Activated T-cell treated with anti-CD3 and anti-CD28 coated beads for 1 hour (primary cell): ENCODE data around the gene GPC3.

Experiments used
- DNase-seq: peaks from one replicate; pipeline ENCODE4 v3.0.0-alpha.2; 2020; ENCODE audit warnings: low read depth

GPC3 gene

DNA sequence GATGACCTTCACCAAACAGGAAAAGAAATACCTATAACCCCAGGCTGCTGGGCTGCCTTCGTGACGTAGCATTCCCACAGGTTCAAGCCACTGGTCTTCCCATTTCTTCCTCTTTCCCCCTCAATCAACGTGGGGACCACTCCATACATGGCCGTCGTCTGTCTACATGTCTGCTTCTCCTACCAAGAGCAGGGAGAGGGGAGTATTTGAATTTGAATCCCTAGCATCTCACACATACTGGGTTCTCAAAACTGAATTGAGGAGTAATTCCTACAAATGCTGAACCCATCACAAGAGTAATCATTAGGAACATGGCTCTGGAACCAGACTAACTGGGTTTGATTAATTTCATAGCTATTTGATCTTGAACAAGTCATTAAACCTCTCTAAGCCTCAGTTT lies 17.3 kb downstream of the GPC3 start:
- no peak for DNase-seq

DNA sequence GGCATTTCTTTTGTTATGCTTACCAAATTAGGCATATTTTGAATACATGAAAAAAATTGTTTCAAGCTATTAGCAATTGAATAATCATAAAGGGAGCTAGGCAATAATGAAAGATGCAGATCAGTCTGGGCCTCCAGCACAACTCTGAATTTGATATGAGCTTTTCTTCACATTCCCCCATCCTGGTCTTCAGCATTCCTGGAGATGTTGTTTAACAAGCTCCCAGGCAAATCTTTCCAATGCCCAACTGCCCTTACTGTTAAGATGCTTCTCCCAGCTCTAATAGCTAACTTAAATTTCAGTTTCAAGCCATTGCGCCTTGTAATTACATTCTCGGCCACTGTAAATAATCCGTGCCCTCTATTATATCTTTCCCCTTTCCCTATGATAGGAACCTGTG lies 19.2 kb downstream of the GPC3 start:
- no peak for DNase-seq

DNA sequence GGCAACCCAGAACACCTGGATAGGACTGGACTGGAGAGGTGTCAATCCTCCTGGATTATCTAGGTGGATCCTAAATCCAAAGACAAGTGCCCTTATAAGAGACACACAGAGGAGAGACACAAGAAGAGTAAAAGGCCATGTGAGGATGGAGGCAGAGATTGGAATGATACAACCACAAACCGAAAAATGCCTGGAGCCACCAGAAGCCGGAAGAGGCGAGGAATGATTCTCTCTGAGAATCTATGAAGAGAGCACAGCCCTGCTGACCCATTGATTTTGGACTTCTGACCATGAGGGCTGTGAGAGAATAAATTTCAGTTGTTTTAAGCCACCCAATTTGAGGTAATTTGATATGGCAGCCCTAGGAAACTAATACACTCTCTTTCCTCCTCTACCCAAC lies 20.1 kb downstream of the GPC3 start:
- no peak for DNase-seq

DNA sequence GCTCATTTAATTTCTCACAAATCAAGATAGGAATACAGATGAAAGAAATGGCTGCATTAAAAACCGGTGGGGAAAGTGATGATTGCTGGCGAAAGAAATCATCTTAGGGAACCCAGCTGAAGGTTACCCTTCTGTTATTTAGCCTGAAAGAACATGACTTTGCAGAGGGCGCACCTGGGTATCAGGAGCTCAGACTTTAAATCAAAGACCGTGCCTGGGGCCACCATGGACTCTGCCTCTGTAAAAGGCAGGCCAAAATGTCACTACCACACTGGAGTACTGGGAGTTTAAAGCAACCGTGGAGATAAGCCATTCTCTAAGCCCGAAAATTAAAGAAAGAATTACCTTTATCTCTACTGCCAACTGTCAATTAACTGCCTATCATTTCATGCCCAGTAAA lies 24.3 kb downstream of the GPC3 start:
- no peak for DNase-seq

DNA sequence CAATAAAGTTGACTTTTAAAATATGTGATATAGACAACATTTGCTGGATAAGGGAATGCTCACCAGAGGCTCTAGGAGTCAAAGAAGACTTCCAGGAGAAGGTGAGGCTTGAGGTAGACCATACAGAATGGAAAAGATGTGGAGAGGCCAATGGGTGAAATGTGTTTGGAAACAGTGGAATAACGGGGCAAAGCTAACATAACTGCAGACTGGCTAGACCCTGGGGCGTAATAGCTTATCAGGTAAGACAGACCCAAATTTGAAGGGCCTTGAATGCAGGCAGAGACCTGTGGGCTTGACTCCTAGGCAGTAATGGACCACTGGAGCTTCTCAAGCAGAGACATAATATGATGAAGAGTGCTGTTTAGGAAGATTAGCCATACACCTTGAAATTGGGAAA lies 25.4 kb downstream of the GPC3 start:
- DNase-seq = no peak

DNA sequence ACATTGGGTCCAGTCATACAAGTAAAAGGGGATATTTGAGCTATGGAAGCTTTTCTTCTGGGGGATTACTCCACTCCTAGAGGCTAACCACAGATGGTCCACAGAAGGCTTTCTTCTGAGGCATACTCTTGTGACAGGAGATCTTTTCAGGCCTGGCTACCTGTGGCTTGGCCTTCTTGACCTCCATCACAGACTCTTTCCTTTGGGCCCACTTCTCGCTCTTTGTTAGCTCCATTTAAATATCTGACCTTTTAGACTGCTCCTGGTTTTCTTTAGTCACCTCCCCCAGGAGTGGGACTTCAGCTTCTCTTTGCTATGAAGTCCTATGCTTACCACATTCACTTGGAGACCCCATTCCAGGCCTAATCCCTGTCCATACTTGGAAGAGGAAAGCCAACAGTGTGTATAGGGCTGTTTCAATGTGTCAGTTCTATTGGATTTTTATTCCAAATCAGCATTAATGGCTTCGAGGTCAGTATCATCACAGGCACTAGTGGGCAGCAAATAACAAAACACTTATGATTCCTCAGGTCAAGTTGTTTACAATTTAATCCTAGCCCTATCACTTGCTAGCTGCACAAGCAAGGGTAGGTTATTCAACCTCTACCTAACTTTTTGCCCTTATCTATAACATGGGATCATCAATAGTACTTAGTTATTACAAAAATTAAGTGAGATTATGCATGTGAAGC lies 26.3 kb downstream of the GPC3 start:
- no peak for DNase-seq

DNA sequence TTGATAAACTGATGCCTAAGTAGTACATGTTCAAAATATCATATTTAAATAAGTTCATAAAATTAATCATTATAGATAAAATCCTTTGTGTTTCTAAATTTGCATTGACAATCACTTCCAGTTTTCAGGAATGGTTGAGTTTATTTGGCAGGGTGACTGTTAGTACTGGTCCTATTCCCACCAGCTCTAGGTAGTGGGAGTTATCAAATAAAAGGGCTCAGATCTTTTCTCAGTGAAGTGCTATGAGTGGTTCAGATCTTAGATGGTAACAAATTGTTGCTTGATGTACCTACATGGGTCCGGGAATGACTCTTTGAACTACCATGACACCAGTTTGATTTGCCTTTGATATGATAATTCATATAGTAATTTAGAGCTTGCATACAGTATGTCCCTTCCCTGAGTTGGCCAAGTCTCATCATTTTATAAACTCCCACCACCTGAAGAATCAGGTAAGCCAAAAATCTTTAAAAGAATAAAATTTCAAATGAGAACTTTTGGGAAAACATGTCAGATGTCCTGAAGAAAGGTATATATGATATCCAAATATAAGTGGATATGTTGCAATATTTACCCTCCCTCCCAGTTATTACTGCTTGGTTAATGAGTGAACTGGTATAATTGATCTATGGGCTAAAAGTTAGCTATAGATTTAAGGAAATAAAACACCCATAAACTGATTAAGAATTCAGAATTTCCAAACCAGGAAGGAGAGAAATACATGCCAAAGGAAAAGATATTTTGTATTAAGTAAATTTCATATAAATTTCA lies 28.6 kb downstream of the GPC3 start:
- no peak for DNase-seq

DNA sequence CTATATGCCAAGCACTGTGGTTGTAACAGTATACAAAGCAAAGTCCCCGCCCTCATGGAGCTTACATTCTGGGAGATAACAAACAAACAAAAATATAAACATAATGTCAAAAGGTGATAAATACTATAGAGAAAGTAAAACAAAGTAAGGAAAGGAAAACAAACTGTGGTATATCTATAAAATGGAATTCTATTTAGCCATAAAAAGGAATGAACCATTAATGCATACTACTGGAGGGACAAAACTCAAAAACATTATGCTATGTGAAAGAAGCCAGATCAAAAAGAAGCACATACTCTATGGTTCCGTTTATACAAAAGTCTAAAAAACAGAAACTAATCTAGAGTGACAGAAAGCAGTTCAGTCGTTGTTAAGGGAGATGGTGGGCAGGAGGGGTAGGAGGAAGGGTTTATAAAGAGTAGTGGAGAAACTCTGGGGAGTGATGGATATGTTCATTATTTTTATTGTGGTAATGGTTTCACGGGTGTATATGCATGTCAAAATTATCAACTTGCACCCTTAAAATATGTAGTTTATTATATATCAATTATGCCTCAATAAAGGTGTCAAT lies 31.5 kb downstream of the GPC3 start:
- DNase-seq = no peak

DNA sequence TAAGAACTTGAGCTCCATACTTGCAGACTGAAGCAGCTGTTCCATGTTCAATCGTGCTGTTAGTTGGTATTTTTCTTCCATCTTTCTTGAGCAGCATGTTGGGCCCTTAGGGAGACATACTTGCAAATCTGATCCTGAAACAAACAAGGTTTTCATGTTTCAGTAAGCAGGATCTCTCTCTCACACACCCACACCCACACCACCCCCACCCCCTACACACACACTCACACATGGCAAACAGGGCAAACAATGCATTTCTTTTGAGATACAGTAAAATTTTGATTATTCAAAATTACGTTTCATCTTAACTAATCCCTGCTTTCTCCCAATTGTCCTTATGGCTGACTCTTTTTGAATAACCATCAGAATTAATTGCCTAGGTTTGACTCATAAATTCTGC lies 32.3 kb downstream of the GPC3 start:
- no peak for DNase-seq

DNA sequence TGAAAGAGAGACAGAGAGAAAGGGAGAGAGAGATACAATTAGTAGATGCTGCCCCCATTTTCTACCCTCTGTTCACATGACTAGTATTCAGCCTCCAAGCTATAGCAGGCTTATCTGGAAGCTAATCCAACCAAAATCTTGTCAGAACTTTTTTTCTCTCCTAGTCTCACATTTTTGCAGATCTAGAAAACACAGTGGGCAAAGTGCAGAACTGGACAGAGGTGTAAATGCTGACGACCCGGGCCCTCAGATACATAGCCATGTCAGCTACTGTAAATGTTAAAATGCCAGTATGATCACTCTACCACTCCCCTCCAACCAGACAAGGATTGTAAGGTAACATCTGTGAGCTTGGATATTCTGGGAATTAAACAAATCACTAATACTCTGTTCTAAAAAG lies 34.3 kb downstream of the GPC3 start:
- DNase-seq = no peak

DNA sequence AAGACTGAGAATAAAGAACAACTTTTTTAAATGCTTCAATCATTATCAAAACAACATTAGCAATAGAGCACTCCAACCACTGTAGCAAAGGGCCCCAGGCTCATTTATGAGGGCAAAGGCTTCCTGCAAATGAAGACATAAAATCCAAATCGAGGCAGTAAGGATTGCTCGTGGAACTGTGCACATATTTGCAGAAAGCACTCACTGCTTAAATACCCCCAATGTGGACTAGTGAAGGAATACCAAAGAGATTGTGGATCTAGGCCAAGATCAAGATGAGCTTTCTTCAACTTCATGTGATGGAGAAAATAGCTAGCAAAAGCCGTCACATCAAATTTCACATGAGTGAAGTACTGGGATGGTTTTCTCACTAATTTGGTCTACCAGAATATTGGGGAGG lies 35.2 kb downstream of the GPC3 start:
- no peak for DNase-seq

DNA sequence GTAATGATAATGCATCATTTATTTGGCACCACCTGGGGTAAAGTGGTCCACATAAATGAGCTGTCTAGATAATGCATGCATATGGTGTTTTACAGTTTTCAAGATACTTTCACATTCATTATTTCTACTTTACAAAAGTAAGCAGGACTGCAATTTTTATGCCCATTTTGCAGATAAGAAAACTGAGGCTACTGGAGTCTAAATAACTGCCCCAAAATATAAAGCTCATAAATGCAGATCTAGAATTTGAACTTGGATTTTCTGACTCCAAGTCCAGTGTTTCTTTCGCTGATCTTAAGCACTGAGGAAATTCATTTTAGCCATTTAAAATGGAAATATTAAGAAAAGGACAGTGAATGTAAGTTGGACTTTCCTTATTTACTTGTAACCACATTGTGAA lies 36.5 kb downstream of the GPC3 start:
- DNase-seq = no peak

DNA sequence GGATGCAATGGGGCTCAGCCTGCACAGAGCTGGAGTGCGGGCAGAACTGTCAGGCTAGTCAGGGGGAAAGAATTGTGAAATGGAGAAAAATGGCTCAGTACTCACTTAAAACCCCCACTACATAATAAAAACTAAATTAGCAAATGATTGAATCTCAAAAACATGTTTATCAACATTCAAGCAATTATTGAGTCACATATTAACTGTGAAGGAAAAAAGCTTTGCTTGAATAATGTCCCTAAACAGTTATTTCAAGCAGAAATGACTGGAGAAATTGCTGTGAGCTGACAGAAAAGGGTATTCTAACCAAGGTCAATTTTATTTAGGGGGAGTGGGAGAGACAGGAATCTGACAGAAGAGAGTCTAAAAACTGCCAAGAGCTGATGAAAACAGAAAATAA lies 37.4 kb downstream of the GPC3 start:
- DNase-seq = no peak

DNA sequence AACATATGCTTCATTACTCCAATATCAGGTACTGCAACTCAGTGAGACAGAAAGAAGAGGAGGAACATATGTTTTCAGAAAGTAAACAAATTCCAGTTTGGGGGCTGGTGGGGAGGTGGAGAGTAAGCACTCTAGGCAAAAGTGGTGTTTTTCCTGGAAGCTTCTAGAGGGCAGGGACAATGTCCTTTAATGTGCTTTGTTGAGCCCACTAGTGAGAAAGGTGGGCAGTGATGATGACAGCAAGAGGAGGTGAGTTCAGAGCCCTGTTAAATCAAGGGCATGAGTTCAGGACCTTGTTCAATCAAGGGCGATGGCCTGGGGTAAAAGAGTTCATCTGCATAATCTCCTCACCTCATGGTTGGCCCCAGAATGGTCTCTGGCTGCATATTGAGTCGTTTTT lies 38.4 kb downstream of the GPC3 start:
- DNase-seq = no peak

DNA sequence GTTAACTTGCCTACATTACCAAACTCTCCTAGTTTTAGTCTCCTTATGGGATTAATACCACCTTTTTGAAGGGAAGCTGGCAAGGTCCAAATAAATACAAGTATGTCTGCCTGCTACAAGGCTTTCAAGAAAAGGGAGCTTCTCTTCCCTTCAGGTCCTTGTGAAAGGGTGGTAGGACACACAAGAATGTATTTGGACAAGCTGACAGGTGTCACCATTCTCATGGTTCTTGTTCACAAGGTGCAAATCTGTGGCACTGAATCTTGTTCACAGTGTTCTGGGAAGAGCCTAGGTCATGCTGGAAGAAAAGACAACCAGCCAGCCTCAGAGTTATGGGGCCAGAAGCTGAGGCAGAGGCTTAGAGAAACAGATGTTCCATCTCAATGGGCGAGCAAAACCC lies 41.9 kb downstream of the GPC3 start:
- DNase-seq = no peak

DNA sequence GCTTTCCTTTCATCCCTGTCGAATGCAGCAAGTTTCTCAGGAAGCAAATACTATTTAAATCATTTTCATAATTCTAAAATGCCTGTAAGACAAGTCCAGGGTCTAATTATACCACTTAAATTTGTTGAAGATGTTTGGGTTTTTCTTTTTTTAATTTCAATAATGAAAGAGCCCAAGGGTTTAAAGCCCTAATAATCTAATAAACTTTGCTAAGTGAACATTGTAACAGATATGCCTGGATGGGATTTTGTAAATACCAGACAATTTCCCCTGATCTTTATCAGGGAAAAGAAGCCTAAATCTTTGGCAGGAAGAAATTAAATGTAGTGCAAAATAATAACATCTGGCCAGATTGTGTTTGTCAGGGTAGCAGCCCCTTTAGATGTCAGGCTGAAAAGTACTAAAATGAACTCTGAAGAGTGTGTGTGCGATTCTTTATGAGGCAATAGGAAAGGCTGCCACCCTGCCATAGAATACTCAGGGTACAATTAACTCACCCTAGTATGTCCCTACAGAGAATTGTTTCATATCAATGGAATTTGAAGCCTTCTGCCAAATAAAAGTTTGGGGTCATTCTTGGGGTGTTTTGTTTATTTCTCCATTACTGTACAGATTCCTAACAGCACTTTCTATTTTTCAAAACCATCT lies 45.6 kb downstream of the GPC3 start:
- DNase-seq = no peak

DNA sequence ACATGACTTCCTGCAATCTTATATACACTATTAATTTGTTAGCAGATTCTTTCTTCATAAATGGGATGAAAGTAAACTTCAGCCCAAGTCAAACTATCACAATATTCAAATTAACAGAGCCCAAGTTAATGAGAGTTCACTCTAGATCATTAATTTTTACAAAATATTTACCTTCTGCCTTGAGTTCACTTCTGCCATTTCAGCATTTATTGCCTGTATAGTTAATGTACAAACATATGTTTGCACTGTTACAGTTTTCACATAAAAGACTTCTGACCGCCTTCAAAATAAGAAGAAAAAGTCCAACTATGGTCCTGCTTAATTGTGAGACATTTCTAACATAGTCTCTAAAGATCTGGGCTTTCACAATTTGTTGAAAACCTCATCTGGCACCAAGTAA lies 46.9 kb downstream of the GPC3 start:
- DNase-seq = no peak

DNA sequence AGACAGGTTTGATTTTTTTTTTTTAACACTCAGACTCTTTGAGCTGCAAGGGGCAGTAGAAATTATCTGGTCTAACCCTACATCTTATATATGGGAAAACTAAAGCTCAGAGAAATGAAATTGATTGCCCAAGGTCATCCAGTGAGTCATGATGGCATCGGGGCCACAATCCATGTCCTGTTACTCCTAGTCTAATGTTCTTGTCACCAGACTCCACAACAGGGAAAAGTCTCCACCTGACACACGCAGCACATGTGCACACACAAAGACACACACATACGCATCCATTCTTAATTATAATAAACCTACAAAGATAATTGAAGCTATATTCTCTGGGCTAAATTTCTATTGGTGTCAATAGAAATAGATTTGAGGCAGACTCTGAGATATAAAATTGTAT lies 48.4 kb downstream of the GPC3 start:
- DNase-seq = no peak

DNA sequence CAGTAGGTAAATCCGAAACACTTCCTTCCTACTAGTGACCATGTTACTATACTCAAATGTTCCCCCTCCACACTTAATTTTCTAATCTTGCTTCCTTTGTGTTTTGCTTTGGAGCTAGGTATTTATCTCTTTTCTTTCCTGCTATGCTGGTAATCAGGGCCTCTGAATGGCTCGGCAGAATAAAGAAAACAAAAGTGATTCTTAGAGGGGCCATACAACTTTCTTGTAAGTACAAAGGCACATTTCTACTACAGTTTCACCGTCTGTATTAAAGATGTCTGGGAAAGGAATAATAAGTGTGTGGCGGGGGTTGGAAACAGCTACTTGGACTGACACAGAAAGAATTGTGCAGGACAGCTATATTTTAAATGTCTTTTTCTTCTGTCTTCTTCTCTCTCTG lies 50.3 kb downstream of the GPC3 start:
- no peak for DNase-seq

DNA sequence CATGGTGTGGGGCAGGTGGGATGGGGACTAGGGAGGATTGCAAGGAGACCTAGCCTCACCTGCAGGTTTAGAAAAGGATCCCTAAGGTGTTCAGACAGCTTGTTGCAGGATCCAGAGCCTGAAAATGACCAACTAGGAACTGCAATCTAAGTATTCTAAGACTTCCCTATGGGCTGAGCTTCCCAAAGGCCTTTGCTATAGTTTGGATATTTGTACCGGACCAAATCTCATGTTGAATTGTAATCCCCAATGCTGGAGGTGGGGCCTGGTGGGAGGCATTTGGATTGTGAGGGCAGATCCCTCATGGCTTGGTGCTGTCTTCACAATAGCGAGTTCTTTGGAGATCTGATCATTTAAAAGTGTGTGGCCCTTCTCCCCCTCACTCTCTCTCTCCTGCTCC lies 52.1 kb downstream of the GPC3 start:
- no peak for DNase-seq

DNA sequence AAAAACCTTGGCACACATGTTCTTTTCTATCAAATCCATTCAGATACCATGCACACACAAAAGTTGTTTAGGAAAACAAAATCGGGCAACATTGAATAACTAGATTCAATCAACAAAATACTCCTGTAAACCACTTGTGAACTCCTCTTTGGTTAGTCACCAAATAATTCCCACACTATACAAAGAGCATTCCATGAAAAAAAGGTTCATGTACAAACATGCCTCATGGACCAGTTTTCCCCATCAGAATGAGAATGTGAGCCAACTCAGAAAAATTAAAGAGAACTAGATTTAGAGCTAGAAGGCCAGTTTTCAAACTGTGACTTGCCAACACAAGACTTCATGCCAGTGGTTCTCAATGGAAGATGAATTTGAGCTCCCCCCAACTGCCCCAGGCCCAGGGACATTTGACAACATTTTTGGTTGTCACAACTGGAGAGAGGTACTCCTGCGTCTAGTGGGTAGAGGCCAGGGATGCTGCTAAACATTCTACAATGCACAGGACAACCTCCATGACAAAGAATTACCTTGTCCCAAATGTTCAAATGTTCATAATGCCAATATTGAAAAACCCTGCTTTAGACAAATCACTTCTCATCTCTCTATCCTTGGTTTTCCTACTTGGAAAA lies 55.4 kb downstream of the GPC3 start:
- no peak for DNase-seq

DNA sequence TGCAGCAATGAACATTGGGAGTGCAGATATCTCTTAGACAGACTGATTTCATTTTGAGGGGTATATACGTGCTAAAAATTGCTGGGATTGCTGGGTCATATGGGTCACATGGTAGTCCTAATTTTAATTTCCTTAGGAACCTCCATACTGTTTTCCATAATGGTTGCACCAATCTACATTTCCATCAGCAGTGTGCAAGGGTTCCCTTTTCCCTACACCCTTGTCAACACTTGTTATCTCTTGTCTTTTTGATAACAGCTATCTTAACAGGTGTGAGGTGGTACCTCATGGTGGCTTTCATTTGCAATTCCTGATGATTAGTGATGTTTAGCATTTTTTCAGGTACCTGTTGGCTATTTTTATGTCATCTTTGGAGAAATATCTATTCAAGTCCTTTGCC lies 57.0 kb downstream of the GPC3 start:
- DNase-seq = no peak

DNA sequence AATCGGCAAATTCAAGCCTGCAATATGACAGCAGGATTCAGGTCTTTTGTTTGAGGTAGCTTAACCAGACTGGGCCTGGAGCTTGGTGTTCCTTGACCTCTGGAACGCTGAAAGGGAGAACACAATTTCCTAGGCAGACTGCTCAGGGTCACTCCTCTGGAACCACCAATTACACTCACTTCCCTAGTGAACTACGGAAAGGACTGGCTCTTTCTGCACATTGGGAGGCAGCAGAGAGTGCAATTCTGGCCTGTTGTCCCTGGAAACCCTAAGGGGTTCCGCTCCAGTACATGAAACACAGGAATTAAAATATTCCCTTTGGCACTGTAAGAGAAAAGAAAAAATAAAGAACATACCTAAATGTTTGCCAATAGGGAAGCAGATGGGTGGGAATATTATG lies 58.6 kb downstream of the GPC3 start:
- no peak for DNase-seq
